GM12875 (cell line): Measurements from ENCODE around the gene CHMP6.

Experiments used
- H3K4me3 ChIP-seq: one replicate; pipeline ENCODE4 v1.5.1; 2011; ENCODE audit warnings: low read depth, low read length, control low read depth
- CTCF ChIP-seq: IDR thresholded peaks from 2 replicates; pipeline ENCODE4 v1.5.1; 2011; ENCODE audit warnings: low read depth, mild to moderate bottlenecking, control low read depth, inconsistent platforms, low read length, moderate library complexity, borderline replicate concordance; ENCODE audit not compliant: insufficient read depth

The CHMP6 gene

GRCh38 chr17:80998118-80998747, 6.6 kb downstream of the CHMP6 start:
- H3K4me3 ChIP-seq: no peak overlapping the region
- no peak for TF ChIP-seq CTCF

GRCh38 chr17:80998748-80999535, 7.3 kb downstream of the CHMP6 start:
- no peak overlapping the region for H3K4me3 ChIP-seq
- no peak for TF ChIP-seq CTCF

- no peak for TF ChIP-seq CTCF
- no peak overlapping the region for H3K4me3 ChIP-seq
These were observed 8.1 kb downstream of the CHMP6 start for GRCh38 chr17:80999536-81000333.

- TF ChIP-seq CTCF: no peak
- H3K4me3 ChIP-seq: no peak overlapping the region
These were observed 8.6 kb downstream of the CHMP6 start for GRCh38 chr17:81000334-81000630.

- no peak for TF ChIP-seq CTCF
- no peak overlapping the region for H3K4me3 ChIP-seq
These were observed 9.2 kb downstream of the CHMP6 start for GRCh38 chr17:81000631-81001357.

GRCh38 chr17:81002013-81002384, 10.4 kb downstream of the CHMP6 start:
- no peak overlapping the region for H3K4me3 ChIP-seq

More at GRCh38 chr17:81002013-81002384, 10.4 kb downstream of the CHMP6 start:
- TF ChIP-seq CTCF: no peak
